ENCODE results near the gene CAMK2B.

DNA sequence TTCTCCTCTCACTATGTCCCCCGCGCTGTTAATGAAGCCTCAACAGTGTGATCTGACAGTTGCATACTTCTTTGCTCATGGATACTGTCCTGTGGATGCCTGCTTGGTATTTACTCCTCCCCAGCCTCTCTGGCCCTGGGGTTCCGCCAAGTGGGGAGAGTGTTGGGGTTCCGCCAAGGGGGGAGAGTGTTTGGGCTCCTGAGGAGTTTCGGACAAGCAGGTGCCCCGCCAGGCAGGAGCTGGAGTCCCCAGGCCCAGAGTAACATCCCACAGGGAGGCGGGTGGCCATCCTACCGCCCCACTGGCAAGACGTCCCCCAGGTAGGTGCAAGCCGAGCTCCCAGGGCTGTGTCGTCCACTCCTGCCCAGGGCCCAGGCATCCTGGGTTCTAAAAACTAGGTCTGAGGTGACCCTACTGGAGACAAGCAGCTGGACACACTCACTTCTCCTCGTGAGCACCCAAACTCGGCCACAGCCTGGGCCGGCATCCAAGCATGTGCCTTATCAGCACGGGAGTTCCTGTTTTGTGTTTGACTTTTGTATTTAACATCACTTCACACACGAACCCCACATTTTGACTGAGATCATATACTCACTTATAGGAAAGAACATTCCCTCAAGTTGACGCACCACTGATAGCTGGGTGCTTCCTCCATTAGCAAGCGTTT, 34.2 kb downstream of the CAMK2B start:
- TF ChIP-seq, protein P1, sequence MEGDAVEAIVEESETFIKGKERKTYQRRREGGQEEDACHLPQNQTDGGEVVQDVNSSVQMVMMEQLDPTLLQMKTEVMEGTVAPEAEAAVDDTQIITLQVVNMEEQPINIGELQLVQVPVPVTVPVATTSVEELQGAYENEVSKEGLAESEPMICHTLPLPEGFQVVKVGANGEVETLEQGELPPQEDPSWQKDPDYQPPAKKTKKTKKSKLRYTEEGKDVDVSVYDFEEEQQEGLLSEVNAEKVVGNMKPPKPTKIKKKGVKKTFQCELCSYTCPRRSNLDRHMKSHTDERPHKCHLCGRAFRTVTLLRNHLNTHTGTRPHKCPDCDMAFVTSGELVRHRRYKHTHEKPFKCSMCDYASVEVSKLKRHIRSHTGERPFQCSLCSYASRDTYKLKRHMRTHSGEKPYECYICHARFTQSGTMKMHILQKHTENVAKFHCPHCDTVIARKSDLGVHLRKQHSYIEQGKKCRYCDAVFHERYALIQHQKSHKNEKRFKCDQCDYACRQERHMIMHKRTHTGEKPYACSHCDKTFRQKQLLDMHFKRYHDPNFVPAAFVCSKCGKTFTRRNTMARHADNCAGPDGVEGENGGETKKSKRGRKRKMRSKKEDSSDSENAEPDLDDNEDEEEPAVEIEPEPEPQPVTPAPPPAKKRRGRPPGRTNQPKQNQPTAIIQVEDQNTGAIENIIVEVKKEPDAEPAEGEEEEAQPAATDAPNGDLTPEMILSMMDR (IDR thresholded peaks at IDR 0.05): no peak
- no peak for TF ChIP-seq POLR2AphosphoS5 (IDR thresholded peaks at IDR 0.05)

Measured in sigmoid colon (tissue), 4 donors.